Cardiac fibroblast (primary cell): ENCODE data around the gene PTPN4.
A peak's percentile ranks its signal among the peaks of the same experiment; 100 is the strongest.

Experiments
- DNase-seq, 2 donors: peaks; one replicate each; pipeline versions ENCODE4 v3.0.0 to v3.0.0-alpha.2; 2010; ENCODE audit warnings: low read depth in 2 of 2
- H3K4me3 ChIP-seq, 2 donors: replicated peaks in 1 of 2; 1 replicate in 1 of 2; 2 replicates in 1 of 2; pipeline ENCODE4 v1.5.1; 2011; ENCODE audit warnings: low read depth in 2 of 2, low read length in 2 of 2, mild to moderate bottlenecking in 2 of 2, moderate library complexity in 1 of 2
- TF ChIP-seq, protein P1 (sequence below): IDR thresholded peaks from one replicate; pipeline ENCODE4 v1.5.1; 2011; ENCODE audit warnings: low read depth, mild to moderate bottlenecking, low read length, inconsistent platforms

Gene PTPN4

DNA sequence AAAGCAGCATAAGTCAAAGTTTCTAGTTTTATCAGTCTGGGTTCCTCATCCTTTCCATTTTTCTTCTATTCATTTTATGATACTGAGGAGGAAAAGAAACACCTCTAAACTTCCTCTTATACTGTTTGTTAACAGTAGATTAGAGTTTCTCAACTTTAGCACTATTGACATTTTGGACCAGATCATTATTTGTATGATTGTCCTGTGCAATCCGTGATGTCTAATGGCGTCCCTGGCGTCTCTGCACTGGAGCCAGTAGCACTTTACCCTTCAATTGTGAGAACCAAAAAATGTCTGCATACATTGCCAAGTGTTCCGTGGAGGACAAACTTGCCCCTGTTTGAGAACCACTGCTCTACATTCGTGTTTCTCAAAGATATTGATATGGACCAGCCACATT, 25.2 kb downstream of the PTPN4 start:
- no peak overlapping the region for H3K4me3 ChIP-seq
- DNase-seq: no peak
- TF ChIP-seq, protein P1, sequence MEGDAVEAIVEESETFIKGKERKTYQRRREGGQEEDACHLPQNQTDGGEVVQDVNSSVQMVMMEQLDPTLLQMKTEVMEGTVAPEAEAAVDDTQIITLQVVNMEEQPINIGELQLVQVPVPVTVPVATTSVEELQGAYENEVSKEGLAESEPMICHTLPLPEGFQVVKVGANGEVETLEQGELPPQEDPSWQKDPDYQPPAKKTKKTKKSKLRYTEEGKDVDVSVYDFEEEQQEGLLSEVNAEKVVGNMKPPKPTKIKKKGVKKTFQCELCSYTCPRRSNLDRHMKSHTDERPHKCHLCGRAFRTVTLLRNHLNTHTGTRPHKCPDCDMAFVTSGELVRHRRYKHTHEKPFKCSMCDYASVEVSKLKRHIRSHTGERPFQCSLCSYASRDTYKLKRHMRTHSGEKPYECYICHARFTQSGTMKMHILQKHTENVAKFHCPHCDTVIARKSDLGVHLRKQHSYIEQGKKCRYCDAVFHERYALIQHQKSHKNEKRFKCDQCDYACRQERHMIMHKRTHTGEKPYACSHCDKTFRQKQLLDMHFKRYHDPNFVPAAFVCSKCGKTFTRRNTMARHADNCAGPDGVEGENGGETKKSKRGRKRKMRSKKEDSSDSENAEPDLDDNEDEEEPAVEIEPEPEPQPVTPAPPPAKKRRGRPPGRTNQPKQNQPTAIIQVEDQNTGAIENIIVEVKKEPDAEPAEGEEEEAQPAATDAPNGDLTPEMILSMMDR: no peak

DNA sequence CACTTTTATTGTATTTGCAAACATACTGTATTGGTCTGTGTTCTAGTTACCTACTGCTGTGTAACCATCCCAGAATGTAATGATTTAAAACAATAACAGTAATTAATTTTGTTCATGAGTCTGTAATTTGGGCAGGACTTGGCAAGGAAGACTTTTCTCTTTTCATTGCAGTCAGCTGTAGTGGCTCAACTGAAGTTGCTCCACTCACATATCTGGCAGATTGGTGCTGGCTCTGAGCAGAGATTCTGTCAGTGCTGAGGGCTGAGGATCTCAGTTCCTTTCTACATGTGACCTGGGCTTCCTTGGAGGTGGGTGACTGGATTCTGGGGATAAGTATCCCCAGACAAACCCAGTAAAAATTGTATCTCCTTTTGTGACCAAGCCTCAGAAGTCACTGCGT, 26.6 kb downstream of the PTPN4 start:
- H3K4me3 ChIP-seq: no peak overlapping the region
- TF ChIP-seq, protein P1: no peak
- DNase-seq: peak in 1 of 2 donors; percentile 27

DNA sequence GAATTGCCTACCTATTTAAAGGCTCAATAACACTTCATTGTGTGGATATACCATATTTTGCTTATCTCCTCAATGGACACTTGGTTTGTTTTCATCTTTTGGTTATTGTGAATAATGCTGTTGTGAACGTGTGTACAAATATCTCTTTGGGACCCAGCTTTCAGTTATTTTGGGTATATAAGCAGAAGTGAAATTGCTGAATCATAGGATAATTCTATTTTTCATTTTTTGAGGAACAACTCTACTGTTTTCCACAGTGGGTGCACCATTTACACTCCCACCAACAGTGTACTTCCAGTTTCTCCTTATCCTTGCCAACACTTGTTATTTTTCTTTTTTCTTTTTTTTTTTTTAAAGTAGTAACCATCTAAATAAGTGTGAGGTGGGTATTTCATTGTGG, 29.0 kb downstream of the PTPN4 start:
- no peak for DNase-seq
- TF ChIP-seq, protein P1: no peak
- H3K4me3 ChIP-seq: no peak overlapping the region

DNA sequence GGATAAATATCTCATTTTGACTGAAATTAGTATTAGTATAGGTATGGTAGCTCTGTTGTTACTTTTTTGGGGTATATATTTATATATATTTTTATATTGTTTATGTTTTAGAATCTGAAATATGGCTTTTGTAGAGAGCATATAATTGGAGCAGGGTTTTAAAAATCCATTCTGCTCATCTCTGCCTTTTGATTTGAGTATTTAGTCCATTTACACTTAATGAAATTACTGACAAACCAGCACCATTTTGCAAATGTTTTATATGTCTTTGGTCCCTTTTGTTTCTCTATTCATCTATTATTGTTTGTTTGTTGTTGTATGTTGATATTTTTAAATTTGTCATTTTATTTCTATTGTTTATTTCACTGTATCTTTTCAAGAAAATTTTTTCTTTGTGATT, 30.7 kb downstream of the PTPN4 start:
- TF ChIP-seq, protein P1: no peak
- H3K4me3 ChIP-seq: no peak overlapping the region
- no peak for DNase-seq

DNA sequence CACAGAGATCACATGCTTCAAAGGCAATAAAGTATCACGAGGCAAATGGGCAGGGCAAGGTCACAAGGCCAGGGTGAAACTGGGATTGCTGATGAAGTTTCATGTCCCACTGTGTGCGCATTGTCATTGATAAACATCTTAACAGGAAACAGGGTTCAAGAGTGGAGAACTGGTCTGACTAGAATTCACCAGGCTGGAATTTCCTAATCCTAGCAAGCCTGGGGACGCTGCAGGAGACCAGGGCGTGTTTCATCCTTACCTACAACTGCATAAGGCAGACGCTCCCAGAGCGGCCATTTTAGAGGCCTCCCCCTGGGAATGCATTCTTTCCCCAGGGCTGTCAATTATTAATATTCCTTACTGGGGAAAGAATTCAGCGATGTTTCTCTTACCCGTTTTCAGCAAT, 33.2 kb downstream of the PTPN4 start:
- no peak for DNase-seq
- TF ChIP-seq, protein P1: no peak

DNA sequence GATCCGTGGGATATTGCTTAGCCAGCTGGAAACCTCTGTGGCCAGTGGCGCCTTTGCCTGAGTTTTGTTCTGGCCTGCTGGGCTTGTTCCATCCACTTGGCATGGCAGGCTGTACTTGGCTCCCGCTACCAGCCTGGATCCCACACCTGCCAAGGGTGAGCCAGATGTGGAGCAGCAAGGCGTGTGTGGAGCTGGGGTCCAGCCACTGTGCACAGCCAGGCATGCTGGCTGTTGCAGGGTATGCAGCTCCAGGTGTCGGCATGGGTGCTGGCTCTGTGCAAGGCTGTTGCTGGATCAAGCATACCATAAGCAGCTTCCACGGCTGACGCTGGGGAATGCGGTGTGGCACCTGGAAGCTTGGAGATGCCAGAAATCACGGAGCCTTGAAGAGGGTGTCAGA, 34.5 kb downstream of the PTPN4 start:
- TF ChIP-seq, protein P1: no peak
- no peak overlapping the region for H3K4me3 ChIP-seq
- no peak for DNase-seq

More for the DNA sequence above, 33.2 kb downstream of the PTPN4 start:
- H3K4me3 ChIP-seq: no peak overlapping the region
